ENCODE measurements around the gene SLC3A2.
"Not testable (repeated sequence)": the region's sequence is repeated elsewhere in the genome, so short reads cannot be mapped to it uniquely, and the experiment has no call there.

The SLC3A2 gene

GRCh38 chr11:62880803-62881578, at the start of gene SLC3A2:
TSS of gene SLC3A2 (plus strand) at chr11:62880896. CDS start at chr11:62881024, 128 bp downstream.
- peak; percentile 56 to 89 (median 84) for DNase-seq (ENCODE audit: low read depth in 2 of 3, low spot score in 2 of 3)

GRCh38 chr11:62830904-62831519, 49.7 kb upstream of the SLC3A2 start:
- no peak for DNase-seq (ENCODE audit: low read depth in 2 of 3, low spot score in 2 of 3)

GRCh38 chr11:62831520-62832335, 49.0 kb upstream of the SLC3A2 start, which contains the start of gene STX5:
TSS of gene STX5 (minus strand) at chr11:62832051. CDS start at chr11:62831243, 808 bp downstream.
- peak; percentile 98 to 99 (median 98) for DNase-seq (ENCODE audit: low read depth in 2 of 3, low spot score in 2 of 3)

GRCh38 chr11:62832336-62833234, 48.1 kb upstream of the SLC3A2 start, which contains the start of gene TEX54:
TSS of gene TEX54 (minus strand) at chr11:62832841.
- DNase-seq (ENCODE audit: low read depth in 2 of 3, low spot score in 2 of 3) = no peak

GRCh38 chr11:62835336-62835735, 45.4 kb upstream of the SLC3A2 start:
- no peak for DNase-seq (ENCODE audit: low read depth in 2 of 3, low spot score in 2 of 3)

DNA sequence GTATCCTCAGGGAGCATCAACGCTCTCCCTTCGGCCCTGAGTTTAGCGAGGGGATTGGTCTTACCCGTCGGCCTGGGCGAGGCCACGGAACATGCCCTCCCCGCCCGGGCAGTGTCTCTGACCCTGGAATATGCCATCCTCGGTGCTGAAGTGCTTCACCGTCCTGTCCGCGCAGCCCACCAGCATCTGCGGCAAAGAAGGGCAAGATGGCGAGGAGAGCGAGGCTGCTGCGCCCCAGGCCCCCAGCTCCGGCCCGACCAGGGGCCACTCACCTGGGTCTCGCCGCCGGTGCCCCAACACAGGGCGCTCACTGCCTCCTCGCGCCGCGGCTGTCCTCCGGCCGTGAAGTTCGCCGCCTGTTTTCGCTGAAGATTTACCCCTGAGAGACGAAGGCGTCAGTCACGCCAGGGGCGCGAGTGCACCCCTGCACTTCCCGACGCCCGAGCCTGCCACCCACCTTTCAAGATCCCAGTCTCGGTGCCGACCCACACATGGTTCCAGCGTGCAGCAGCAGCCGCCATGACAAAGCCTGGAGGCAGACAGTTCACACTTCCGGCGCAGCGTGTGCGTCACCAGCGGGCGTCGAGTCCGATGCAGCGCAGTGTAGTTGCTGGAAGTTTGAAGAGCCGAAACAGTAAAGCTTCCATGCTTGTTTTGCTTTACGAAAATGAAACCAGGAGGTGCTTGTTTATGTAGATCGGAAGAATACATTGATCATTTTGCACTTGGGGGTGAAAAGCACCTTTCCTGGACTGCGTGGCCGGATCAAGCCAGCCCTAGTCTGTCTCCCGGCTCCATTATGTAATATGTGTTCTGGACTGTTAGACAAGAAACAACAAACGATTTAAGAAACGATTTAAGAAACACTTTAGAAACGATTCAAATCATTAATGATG, 41.4 kb upstream of the SLC3A2 start, which contains the start of gene WDR74:
Gene WDR74 (minus strand): TSS at position 541 of the 896 bp plus-strand sequence. CDS start 20 bp downstream, at position 521.
- DNase-seq (ENCODE audit: low read depth in 2 of 3, low spot score in 2 of 3) = peak in 2 of 3 experiments; percentile 69 to 73

- peak in 2 of 3 experiments; percentile 56 to 65 for DNase-seq (ENCODE audit: low read depth in 2 of 3, low spot score in 2 of 3)
These were observed 39.9 kb upstream of the SLC3A2 start for GRCh38 chr11:62840721-62841360.

DNA sequence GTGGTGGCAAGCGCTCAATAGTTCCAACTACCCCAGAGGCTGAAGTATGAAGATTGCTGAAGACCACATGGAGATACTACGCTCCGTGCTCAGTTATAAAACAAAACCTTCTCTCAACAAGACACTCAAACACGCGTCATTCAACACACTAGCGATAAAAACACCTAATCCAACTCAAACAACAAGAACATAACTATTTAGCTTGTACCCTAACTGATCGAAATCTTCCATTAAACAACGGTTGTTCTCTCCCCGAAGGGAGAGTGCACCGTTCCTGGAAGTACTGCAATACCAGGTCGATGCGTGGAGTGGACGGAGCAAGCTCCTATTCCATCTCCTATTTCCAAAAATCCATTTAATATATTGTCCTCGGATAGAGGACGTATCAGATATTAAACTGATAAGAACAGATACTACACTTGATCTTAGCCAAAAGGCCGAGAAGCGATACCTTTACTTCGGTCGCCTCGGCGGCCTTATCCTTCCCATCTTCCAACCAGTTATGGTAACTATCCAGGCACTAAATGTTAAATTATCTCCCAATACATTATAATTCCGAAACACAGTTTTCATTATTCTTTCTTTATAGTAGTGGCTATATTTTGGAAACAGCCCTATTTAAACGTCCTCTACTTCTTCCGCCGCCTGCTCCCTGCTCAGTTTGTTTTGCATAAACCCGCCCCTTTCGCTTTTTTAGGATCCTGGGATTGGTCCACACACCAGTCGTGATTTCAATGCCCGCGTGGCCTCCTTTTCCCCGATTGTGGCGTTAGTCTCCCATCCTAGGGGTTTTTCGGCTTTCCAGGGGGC, 39.1 kb upstream of the SLC3A2 start:
- peak in 2 of 3 experiments; percentile 51 to 84 for DNase-seq (ENCODE audit: low read depth in 2 of 3, low spot score in 2 of 3)

GRCh38 chr11:62842171-62842741, 38.4 kb upstream of the SLC3A2 start:
- DNase-seq (ENCODE audit: low read depth in 2 of 3, low spot score in 2 of 3) = no peak

GRCh38 chr11:62842891-62843290, 37.8 kb upstream of the SLC3A2 start:
- not testable (repeated sequence) for DNase-seq (ENCODE audit: low read depth in 2 of 3, low spot score in 2 of 3)

DNA sequence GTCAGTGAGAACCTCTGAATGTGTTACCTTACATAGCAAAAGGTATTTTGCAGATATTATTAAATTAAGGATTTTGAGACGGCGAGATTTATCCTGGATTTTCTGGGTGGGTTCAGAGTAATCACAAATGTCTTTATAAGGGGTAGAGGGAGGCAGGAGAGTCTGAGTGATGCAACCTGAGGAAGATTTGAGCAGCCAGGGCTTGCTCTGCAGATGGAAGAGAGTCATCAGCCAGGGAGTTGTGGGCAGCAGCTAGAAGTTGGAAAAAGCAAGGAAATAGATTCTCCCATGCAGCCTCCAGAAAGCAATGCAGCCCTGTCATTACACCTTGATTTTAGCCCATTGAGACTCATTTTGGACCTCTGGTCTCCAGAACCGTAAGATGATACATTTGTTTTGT, 37.2 kb upstream of the SLC3A2 start:
- no peak for DNase-seq (ENCODE audit: low read depth in 2 of 3, low spot score in 2 of 3)

GRCh38 chr11:62844154-62844553, 36.5 kb upstream of the SLC3A2 start:
- no peak for DNase-seq (ENCODE audit: low read depth in 2 of 3, low spot score in 2 of 3)

GRCh38 chr11:62846177-62846576, 34.5 kb upstream of the SLC3A2 start:
- no peak for DNase-seq (ENCODE audit: low read depth in 2 of 3, low spot score in 2 of 3)

DNA sequence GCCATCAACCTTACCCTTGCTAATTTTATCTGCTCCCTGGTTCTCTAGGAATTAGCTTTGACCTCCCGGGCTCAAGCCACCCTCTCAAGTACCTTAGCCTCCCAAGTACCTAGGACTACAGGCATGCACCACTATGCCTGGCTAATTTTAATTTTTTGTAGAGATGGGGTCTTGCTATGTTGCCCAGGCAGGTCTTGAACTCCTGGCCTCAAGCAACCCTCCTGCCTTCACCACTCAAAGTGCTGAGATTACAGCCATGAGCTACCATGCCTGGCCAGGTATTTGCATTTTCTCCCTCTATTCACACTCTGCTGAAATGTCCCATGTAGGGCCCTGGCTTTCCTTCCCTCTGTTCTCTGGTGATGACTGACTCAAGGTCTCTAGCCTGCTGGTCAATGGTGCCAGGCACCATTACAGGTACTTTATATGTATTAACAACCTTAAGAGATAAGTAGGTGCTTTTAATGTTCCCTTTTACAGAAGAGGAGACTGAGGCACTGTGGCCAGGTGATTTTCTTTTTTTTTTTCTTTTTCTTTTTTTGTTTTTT, 32.9 kb upstream of the SLC3A2 start:
- no peak for DNase-seq (ENCODE audit: low read depth in 2 of 3, low spot score in 2 of 3)

GRCh38 chr11:62850911-62851806, 29.5 kb upstream of the SLC3A2 start:
- DNase-seq (ENCODE audit: low read depth in 2 of 3, low spot score in 2 of 3) = peak in 1 of 3 experiments; percentile 39

DNA sequence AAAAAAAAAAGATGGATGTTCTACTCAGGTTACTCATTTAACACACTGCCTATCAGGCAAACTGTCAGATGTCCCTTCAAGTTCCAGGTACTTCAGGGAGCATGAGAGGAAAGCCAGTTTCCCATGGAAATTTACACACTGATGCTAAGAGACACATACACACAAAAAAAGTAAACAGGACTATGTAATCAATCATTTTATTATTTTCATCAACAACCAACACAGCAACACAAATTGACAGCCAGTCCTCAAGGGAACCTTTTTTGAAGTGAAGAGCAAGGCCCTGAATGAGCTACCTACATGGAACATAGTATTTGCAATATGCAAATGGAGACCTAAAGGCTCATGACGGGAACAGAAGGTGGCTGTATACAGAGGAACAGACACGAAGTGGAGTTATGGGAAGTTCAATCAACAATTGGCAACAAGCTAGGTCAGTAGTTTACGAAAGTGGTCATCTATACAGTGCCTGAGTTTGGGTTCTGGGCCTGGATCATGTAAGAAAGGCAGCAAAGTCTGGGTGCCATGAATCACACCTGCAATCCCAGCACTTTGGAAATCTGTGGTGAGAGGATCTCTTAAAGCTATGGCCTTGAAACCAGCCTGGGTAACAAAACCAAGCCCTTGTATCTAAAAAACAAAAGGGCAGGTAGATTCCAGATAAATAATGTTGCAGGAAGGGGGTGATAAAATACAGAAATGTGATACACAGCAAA, 28.7 kb upstream of the SLC3A2 start:
- DNase-seq (ENCODE audit: low read depth in 2 of 3, low spot score in 2 of 3) = no peak
